ENCODE data around the gene FGF11. TPM values are rescaled to one million over a fixed set of nuclear protein-coding genes. Genes with fewer than 3 reads are reported as not detected.

FGF11 gene
- total and polyA plus RNA-seq, 2 experiments from 2014 or later: 0.36 TPM; not detected in 1

GRCh38 chr17:7423679-7424078 lies 15.6 kb upstream of the FGF11 start:
- H2AFZ ChIP-seq: no peak overlapping the region
- no peaks in the 10 kb centered on the region for H3K9me2 ChIP-seq (ENCODE audit: insufficient read depth)
- no peaks in the 10 kb centered on the region for H3K27me3 ChIP-seq (replicated peaks; ENCODE audit: insufficient read depth)
- no peaks in the 10 kb centered on the region for H3K79me2 ChIP-seq (ENCODE audit: insufficient read depth)
- no peaks in the 10 kb centered on the region for H3K4me1 ChIP-seq (ENCODE audit: insufficient read depth)
- TF ChIP-seq EZH2phosphoT487 (IDR thresholded peaks at IDR 0.05; ENCODE audit: insufficient read depth, low read depth) (no peak), EZH2 (IDR thresholded peaks at IDR 0.05; ENCODE audit: insufficient read depth, poor library complexity, severe bottlenecking) (no peak)
- H3K4me2 ChIP-seq (ENCODE audit: unreplicated experiment): no peak overlapping the region
- no peaks in the 10 kb centered on the region for H3K36me3 ChIP-seq (ENCODE audit: low read depth)
- H3K9me3 ChIP-seq (ENCODE audit: low read depth): no peaks in the 10 kb centered on the region
- no peak overlapping the region for H3K27ac ChIP-seq
- DNase-seq: no peak
- H3F3A ChIP-seq (ENCODE audit: insufficient read depth): no peaks in the 10 kb centered on the region
- in situ Hi-C loops (cut with MboI): no loop called here
- H4K20me1 ChIP-seq (ENCODE audit: insufficient read depth): no peaks in the 10 kb centered on the region
- no peak overlapping the region for H3K4me3 ChIP-seq
- H3K9ac ChIP-seq: no peak overlapping the region
- 78 to 79% methylated on average over 4 of the region's 4 CpGs for WGBS, 2 experiments (ENCODE audit: low coverage in 1 of 2, low lambda C conversion rate in 2 of 2, missing lambda C conversion rate in 2 of 2)

- Histone ChIP-seq H3F3A (ENCODE audit: insufficient read depth) (no peaks in the 10 kb centered on the region), H3K36me3 (ENCODE audit: low read depth) (no peaks in the 10 kb centered on the region), H3K27ac (no peak within 1 kb of the TSS), H3K9me2 (ENCODE audit: insufficient read depth) (no peaks in the 10 kb centered on the region), H3K4me2 (ENCODE audit: unreplicated experiment) (no peak within 1 kb of the TSS), H3K9me3 (ENCODE audit: low read depth) (no peaks in the 10 kb centered on the region), H4K20me1 (ENCODE audit: insufficient read depth) (no peaks in the 10 kb centered on the region), H3K4me3 (no peak within 1 kb of the TSS), H3K27me3 (replicated peaks; ENCODE audit: insufficient read depth) (no peaks in the 10 kb centered on the region), H2AFZ (no peak within 1 kb of the TSS), H3K79me2 (ENCODE audit: insufficient read depth) (no peaks in the 10 kb centered on the region), H3K9ac (no peak within 1 kb of the TSS), H3K4me1 (ENCODE audit: insufficient read depth) (no peaks in the 10 kb centered on the region)
- 76 to 77% methylated on average over 7 of the region's 7 CpGs for WGBS, 2 experiments (ENCODE audit: low coverage in 1 of 2, low lambda C conversion rate in 2 of 2, missing lambda C conversion rate in 2 of 2)
- no peak for DNase-seq
- TF ChIP-seq EZH2phosphoT487 (IDR thresholded peaks at IDR 0.05; ENCODE audit: insufficient read depth, low read depth): no peak
- in situ Hi-C loops (cut with MboI): no loop called here
These were observed 14.0 kb upstream of the FGF11 start, which contains the start of gene SPEM2 for GRCh38 chr17:7425316-7425715. TSS of gene SPEM2 (plus strand) at chr17:7425616. CDS start at chr17:7425689, 73 bp downstream.

- Histone ChIP-seq H3K27me3 (replicated peaks; ENCODE audit: insufficient read depth) (no peaks in the 10 kb centered on the region), H3F3A (ENCODE audit: insufficient read depth) (no peaks in the 10 kb centered on the region), H2AFZ (no peak overlapping the region), H3K27ac (no peak overlapping the region), H3K4me1 (ENCODE audit: insufficient read depth) (no peaks in the 10 kb centered on the region), H3K36me3 (ENCODE audit: low read depth) (no peaks in the 10 kb centered on the region), H3K4me2 (ENCODE audit: unreplicated experiment) (no peak overlapping the region), H3K9ac (no peak overlapping the region), H4K20me1 (ENCODE audit: insufficient read depth) (no peaks in the 10 kb centered on the region), H3K79me2 (ENCODE audit: insufficient read depth) (no peaks in the 10 kb centered on the region), H3K4me3 (no peak overlapping the region), H3K9me3 (ENCODE audit: low read depth) (no peaks in the 10 kb centered on the region), H3K9me2 (ENCODE audit: insufficient read depth) (no peaks in the 10 kb centered on the region)
- no peak for DNase-seq
- WGBS, 2 experiments (ENCODE audit: low coverage in 1 of 2, low lambda C conversion rate in 2 of 2, missing lambda C conversion rate in 2 of 2): 81 to 84% methylated on average over 8 of the region's 8 CpGs
- TF ChIP-seq EZH2phosphoT487 (IDR thresholded peaks at IDR 0.05; ENCODE audit: insufficient read depth, low read depth) (no peak), EZH2 (IDR thresholded peaks at IDR 0.05; ENCODE audit: insufficient read depth, poor library complexity, severe bottlenecking) (no peak)
- in situ Hi-C loops (cut with MboI): no loop called here
These were observed 13.6 kb upstream of the FGF11 start for GRCh38 chr17:7425756-7426155.

- H3K4me1 ChIP-seq (ENCODE audit: insufficient read depth): no peaks in the 10 kb centered on the region; the same call in 1 of the 2 replicates
- no peaks in the 10 kb centered on the region for H3K27me3 ChIP-seq (replicated peaks; ENCODE audit: insufficient read depth)
- no peak overlapping the region for H3K27ac ChIP-seq
- H3K4me3 ChIP-seq: no peak overlapping the region
- H3F3A ChIP-seq (ENCODE audit: insufficient read depth): peaks cover 4% of the 10 kb centered on the region; the same call in 1 of the 2 replicates
- 88 to 93% methylated on average over 31 to 33 of the region's 33 CpGs for WGBS, 2 experiments (ENCODE audit: low coverage in 1 of 2, low lambda C conversion rate in 2 of 2, missing lambda C conversion rate in 2 of 2)
- H3K9me2 ChIP-seq (ENCODE audit: insufficient read depth): no peaks in the 10 kb centered on the region
- no peak overlapping the region for H2AFZ ChIP-seq
- H3K36me3 ChIP-seq (ENCODE audit: low read depth): no peaks in the 10 kb centered on the region
- no peak overlapping the region for H3K9ac ChIP-seq
- H3K79me2 ChIP-seq (ENCODE audit: insufficient read depth): no peaks in the 10 kb centered on the region
- in situ Hi-C loops (cut with MboI): no loop called here
- no peak overlapping the region for H3K4me2 ChIP-seq (ENCODE audit: unreplicated experiment)
- TF ChIP-seq EZH2 (IDR thresholded peaks at IDR 0.05; ENCODE audit: insufficient read depth, poor library complexity, severe bottlenecking): no peak
- TF ChIP-seq EZH2phosphoT487 (IDR thresholded peaks at IDR 0.05; ENCODE audit: insufficient read depth, low read depth): no peak
- no peaks in the 10 kb centered on the region for H3K9me3 ChIP-seq (ENCODE audit: low read depth)
- DNase-seq: no peak
- H4K20me1 ChIP-seq (ENCODE audit: insufficient read depth): no peaks in the 10 kb centered on the region
These were observed 13.0 kb upstream of the FGF11 start for GRCh38 chr17:7426203-7426863.
